Fibroblast of pulmonary artery (primary cell): ENCODE measurements around the gene TM7SF2.

Source experiments
- DNase-seq: peaks from one replicate; pipeline ENCODE4 v3.0.0-alpha.2; 2010; ENCODE audit warnings: low read depth
- H3K4me3 ChIP-seq: replicated peaks from 2 replicates; pipeline ENCODE4 v1.5.1; 2011; ENCODE audit warnings: low read depth, mild to moderate bottlenecking, control low read depth, low read length, moderate library complexity
- TF ChIP-seq, protein P1 (sequence below): IDR thresholded peaks from 2 replicates; pipeline ENCODE4 v1.5.1; 2011; ENCODE audit warnings: mild to moderate bottlenecking, control low read depth, low read length, inconsistent platforms; ENCODE audit errors: missing control alignments

The TM7SF2 gene

DNA sequence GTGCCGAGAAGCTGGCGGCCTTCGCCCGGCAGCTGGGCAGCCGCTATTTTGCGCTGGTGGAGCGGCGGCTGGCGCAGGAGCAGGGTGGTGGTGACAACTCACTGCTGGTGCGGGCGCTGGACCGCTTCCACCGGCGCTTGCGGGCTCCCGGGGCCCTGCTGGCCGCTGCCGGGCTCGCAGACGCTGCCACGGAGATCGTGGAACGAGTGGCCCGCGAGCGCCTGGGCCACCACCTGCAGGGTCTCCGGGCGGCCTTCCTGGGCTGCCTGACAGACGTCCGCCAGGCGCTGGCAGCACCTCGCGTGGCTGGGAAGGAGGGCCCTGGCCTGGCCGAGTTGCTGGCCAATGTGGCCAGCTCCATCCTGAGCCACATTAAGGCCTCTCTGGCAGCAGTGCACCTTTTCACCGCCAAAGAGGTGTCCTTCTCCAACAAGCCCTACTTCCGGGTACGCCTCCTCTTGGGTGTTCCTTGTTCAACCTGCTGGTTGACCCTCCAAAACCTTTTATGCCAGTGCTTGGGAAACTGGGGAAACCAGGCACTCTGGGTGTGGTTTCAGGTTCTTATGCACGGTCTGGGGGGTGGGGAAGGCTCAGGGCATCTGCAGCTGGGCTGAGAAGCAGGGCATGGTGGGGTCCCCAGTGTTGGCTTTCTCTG, 3.1 kb upstream of the TM7SF2 start:
- DNase-seq = no peak
- H3K4me3 ChIP-seq = no peak overlapping the region
- TF ChIP-seq, protein P1, sequence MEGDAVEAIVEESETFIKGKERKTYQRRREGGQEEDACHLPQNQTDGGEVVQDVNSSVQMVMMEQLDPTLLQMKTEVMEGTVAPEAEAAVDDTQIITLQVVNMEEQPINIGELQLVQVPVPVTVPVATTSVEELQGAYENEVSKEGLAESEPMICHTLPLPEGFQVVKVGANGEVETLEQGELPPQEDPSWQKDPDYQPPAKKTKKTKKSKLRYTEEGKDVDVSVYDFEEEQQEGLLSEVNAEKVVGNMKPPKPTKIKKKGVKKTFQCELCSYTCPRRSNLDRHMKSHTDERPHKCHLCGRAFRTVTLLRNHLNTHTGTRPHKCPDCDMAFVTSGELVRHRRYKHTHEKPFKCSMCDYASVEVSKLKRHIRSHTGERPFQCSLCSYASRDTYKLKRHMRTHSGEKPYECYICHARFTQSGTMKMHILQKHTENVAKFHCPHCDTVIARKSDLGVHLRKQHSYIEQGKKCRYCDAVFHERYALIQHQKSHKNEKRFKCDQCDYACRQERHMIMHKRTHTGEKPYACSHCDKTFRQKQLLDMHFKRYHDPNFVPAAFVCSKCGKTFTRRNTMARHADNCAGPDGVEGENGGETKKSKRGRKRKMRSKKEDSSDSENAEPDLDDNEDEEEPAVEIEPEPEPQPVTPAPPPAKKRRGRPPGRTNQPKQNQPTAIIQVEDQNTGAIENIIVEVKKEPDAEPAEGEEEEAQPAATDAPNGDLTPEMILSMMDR = no peak

DNA sequence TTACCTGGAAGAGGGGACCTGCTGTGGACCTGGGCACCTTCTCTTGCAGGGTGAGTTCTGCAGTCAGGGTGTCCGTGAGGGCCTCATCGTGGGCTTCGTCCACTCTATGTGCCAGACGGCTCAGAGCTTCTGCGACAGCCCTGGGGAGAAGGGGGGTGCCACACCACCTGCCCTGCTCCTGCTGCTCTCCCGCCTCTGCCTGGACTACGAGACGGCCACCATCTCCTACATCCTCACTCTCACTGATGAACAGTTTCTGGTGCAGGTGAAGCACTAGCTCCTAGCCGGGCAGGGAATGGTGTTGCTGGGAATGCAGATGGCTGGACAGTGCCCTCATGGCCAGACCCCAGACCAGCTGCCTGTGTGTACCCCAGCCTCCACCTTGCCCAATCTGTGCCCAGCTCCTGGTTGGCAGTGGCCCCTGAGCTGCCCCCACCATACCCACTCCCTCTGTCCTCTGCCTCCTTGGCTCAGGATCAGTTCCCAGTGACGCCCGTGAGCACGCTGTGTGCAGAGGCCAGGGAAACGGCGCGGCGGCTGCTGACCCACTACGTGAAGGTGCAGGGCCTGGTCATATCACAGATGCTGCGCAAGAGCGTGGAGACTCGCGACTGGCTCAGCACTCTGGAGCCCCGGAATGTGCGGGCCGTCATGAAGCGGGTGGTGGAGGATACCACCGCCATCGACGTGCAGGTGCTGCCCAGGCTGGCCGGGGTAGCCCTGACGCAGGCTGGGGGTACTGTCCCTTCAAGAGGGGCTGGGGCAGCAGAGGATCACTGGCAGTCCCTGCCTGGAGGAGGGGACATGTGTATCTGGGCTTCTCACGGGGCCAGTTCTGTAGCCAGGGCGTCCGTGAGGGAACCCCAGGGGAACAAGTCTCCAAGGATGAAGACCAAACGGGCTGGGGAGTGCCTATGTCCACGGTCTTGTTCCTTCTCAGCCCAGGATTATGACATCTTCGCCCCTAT, 2.2 kb upstream of the TM7SF2 start:
- DNase-seq = no peak
- TF ChIP-seq, protein P1 = no peak
- H3K4me3 ChIP-seq = no peak overlapping the region

DNA sequence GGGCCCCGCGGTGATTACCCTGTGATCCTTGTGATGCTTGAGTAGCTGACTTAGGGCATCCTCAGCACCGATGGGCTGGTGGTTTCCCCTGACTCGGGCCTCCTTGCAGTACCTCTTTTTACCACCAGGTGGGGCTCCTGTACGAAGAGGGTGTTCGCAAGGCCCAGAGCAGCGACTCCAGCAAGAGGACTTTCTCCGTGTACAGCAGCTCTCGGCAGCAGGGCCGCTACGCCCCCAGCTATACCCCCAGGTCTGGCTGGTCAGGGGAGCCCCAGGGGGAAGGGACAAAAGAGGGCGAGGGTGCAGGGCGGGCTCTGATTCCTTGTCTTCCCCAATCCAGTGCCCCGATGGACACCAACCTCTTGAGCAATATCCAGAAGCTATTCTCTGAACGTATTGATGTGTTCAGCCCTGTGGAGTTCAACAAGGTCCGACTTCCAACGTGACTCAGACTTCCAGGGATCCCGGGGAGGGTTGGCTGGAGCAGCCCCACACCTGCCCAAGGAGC, 1.3 kb upstream of the TM7SF2 start:
- H3K4me3 ChIP-seq = no peak overlapping the region
- DNase-seq = peak; percentile 84
- TF ChIP-seq, protein P1 = peak; percentile 94

DNA sequence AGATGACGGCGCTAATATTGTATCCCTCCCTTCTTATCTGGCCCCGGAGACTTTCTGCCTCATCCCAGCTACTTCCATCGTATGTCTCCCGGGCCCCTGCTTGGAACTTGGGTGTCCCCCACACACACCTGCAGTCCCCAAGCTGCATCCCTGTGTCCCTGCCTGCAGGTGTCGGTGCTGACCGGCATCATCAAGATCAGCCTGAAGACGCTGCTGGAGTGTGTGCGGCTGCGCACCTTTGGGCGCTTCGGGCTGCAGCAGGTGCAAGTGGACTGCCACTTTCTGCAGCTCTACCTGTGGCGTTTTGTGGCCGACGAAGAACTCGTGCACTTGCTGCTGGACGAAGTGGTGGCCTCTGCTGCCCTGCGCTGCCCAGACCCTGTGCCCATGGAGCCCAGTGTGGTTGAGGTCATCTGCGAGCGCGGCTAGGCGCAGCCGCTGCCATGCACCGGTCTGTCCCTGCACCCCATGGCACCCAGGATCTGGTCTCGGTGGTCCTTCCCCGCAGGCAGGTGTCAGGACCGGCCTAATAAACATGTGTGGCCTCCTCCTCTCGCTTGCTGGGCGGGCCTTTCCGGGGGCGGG, 421 bp upstream of the TM7SF2 start:
- H3K4me3 ChIP-seq = no peak overlapping the region
- TF ChIP-seq, protein P1 = no peak
- DNase-seq = no peak

DNA sequence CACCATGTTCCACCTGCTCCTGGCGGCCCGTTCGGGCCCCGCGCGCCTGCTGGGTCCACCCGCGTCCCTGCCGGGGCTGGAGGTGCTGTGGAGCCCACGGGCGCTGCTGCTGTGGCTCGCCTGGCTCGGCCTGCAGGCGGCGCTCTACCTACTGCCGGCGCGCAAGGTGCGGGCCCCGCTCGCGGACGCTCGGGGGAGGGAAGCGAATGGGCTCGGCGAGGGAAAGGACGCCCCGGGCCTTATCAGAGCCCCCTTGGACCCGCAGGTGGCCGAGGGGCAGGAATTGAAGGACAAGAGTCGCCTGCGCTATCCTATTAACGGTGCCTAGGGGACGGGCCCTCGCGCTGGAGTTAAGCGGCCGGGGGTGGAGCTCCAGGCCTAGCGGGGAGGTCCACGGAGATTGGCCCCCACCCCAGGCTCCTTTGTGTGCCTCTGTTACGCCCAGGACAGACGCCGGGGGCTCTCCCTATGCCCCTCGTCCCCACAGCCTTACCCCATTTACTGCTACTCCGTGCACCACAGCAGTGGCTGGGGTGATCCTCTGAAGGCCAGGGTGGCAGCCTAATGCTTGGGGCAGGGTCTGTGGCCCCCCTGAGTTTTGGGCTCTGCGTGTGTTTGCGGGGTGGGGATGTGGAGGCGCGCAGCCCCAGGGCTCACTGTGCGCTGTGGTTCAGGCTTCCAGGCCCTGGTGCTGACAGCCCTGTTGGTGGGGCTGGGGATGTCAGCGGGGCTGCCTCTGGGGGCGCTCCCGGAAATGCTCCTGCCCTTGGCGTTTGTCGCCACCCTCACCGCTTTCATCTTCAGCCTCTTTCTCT, 1.1 kb downstream of the TM7SF2 start:
- DNase-seq = peak; percentile 42
- peak overlapping the region; percentile 55 for H3K4me3 ChIP-seq
- TF ChIP-seq, protein P1 = peak; percentile 43

DNA sequence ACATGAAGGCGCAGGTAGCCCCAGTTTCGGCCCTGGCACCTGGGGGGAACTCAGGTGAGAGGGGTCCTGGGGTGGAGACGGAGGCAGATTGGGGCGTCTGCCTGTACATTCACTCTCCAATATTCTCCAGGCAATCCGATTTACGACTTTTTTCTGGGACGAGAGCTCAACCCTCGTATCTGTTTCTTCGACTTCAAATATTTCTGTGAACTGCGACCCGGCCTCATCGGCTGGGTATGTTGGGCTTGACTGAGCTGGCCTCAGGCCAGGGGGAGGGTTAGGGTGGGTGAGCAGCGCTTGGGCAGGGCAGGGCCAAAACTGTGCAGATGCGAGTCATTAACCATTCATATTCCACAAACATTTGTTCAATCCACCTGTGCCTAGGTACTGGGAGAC, 1.7 kb downstream of the TM7SF2 start:
- TF ChIP-seq, protein P1 = no peak
- H3K4me3 ChIP-seq = peak overlapping the region; percentile 55
- no peak for DNase-seq
